H1 (cell line): ENCODE results near the gene ELL. TPM values are rescaled to one million over a fixed set of nuclear protein-coding genes. Genes with fewer than 3 reads are reported as not detected.

Source experiments
- CTCF ChIA-PET: fragments of 300-600 bp; sonication (Branson Sonifier 250); formaldehyde crosslinking; loops from one replicate; lab custom pipeline; 2021; ENCODE audit not compliant: partially characterized antibody; lab: Charles Lee
- POLR2A ChIA-PET: fragments of 300-600 bp; sonication (Branson Sonifier 250); formaldehyde crosslinking; loops from one replicate; lab custom pipeline; 2021; ENCODE audit warnings: inconsistent platforms; ENCODE audit not compliant: partially characterized antibody; lab: Charles Lee
- DNase-seq, 2 experiments: peaks; one replicate each; pipeline versions ENCODE4 v3.0.0 to v3.0.0-alpha.2; 2010 to 2022; ENCODE audit warnings: low spot score in 2 of 2, low read depth in 1 of 2, mixed read lengths in 1 of 2
- FAIRE-seq: peaks from 2 replicates; lab custom pipeline; 2011; peaks lifted over from hg19 to GRCh38; lab: Jason Lieb, UNC
- H2AFZ ChIP-seq: 2 replicates; pipeline ENCODE4 v1.8.1; 2012; ENCODE audit warnings: low read length, inconsistent platforms
- H2AK5ac ChIP-seq: 2 replicates; pipeline ENCODE4 v1.6.1; 2013; ENCODE audit warnings: low read depth, low read length
- H2BK120ac ChIP-seq: replicated peaks from 2 replicates; pipeline ENCODE3; 2013; ENCODE audit warnings: low read depth, low read length, inconsistent platforms
- H2BK12ac ChIP-seq: 2 replicates; pipeline ENCODE4 v1.6.1; 2013; ENCODE audit warnings: low read depth, low read length
- H2BK15ac ChIP-seq: 2 replicates; pipeline ENCODE4 v1.6.1; 2013; ENCODE audit warnings: low read length
- H2BK20ac ChIP-seq: 2 replicates; pipeline ENCODE4 v1.6.1; 2013; ENCODE audit warnings: low read length
- H2BK5ac ChIP-seq: 2 replicates; pipeline ENCODE4 v1.6.1; 2013; ENCODE audit warnings: low read depth, low read length
- H3K14ac ChIP-seq: 2 replicates; pipeline ENCODE4 v1.6.1; 2013; ENCODE audit warnings: inconsistent platforms; ENCODE audit not compliant: insufficient read length
- H3K18ac ChIP-seq: 2 replicates; pipeline ENCODE4 v1.6.1; 2013; ENCODE audit warnings: low read length; ENCODE audit errors: extremely low read depth
- H3K23ac ChIP-seq: 2 replicates; pipeline ENCODE4 v1.6.1; 2013; ENCODE audit warnings: inconsistent platforms; ENCODE audit not compliant: insufficient read length
- H3K23me2 ChIP-seq: 2 replicates; pipeline ENCODE4 v1.6.1; 2013; ENCODE audit warnings: low read depth, low read length
- H3K27ac ChIP-seq: 2 replicates; pipeline ENCODE4 v1.6.1; 2011; ENCODE audit warnings: low read depth, low read length, inconsistent platforms
- H3K27me3 ChIP-seq, 4 experiments: replicated peaks in 1 of 4; 1 replicate in 1 of 4; 2 replicates in 3 of 4; pipeline versions ENCODE4 v1.6.1 to v1.8.1; 2011 to 2013; ENCODE audit warnings: low read length in 3 of 4, mild to moderate bottlenecking in 3 of 4, inconsistent platforms in 2 of 4, mixed read lengths in 2 of 4, moderate library complexity in 1 of 4; ENCODE audit not compliant: control insufficient read depth in 3 of 4, insufficient read depth in 3 of 4; ENCODE audit errors: extremely low read depth in 1 of 4
- H3K36me3 ChIP-seq, 4 experiments: 2 replicates each; pipeline versions ENCODE4 v1.6.1 to v1.8.1; 2011 to 2013; ENCODE audit warnings: mild to moderate bottlenecking in 4 of 4, low read length in 3 of 4, moderate library complexity in 2 of 4, control low read depth in 1 of 4, inconsistent platforms in 1 of 4; ENCODE audit not compliant: insufficient read depth in 4 of 4, control insufficient read depth in 2 of 4
- H3K4ac ChIP-seq: replicated peaks from 2 replicates; pipeline ENCODE3; 2013; ENCODE audit warnings: low read length, low read depth, mixed read lengths, inconsistent platforms; ENCODE audit not compliant: insufficient read length
- H3K4me1 ChIP-seq, 4 experiments: replicated peaks in 1 of 4; 1 replicate in 1 of 4; 2 replicates in 3 of 4; pipeline versions ENCODE4 v1.6.1 to v1.8.1; 2011 to 2013; ENCODE audit warnings: low read length in 3 of 4, inconsistent platforms in 2 of 4, mixed read lengths in 1 of 4; ENCODE audit not compliant: insufficient read depth in 4 of 4, control insufficient read depth in 3 of 4
- H3K4me2 ChIP-seq, 2 experiments: 2 replicates each; pipeline versions ENCODE4 v1.6.1 to v1.8.1; 2011 to 2013; ENCODE audit warnings: low read depth in 2 of 2, low read length in 2 of 2, control low read depth in 1 of 2, inconsistent platforms in 1 of 2, mild to moderate bottlenecking in 1 of 2; ENCODE audit not compliant: insufficient read depth in 1 of 2
- H3K4me3 ChIP-seq, 4 experiments: fragments of 200-600, 300-600 bp in 1 of 4; sonication (generic), shearing (Covaris generic), sonication (Bioruptor Twin) in 1 of 4; 2 replicates each; pipeline versions ENCODE4 v1.5.1 to v1.8.1; 2011 to 2016; ENCODE audit warnings: low read length in 4 of 4, low read depth in 3 of 4, control low read depth in 2 of 4, inconsistent platforms in 2 of 4, mild to moderate bottlenecking in 2 of 4, mixed read lengths in 1 of 4, moderate library complexity in 1 of 4; ENCODE audit not compliant: insufficient read depth in 2 of 4; ENCODE audit errors: extremely low read depth in 1 of 4
- H3K56ac ChIP-seq: replicated peaks from 2 replicates; pipeline ENCODE3; 2013; ENCODE audit warnings: low read depth, mild to moderate bottlenecking, mixed read lengths, low read length, inconsistent platforms; ENCODE audit not compliant: insufficient read length
- H3K79me1 ChIP-seq: 2 replicates; pipeline ENCODE4 v1.6.1; 2013; ENCODE audit warnings: low read depth, low read length, control low read depth
- H3K79me2 ChIP-seq, 2 experiments: 2 replicates each; pipeline versions ENCODE4 v1.6.1 to v1.8.1; 2012 to 2013; ENCODE audit warnings: low read length in 2 of 2, mild to moderate bottlenecking in 2 of 2, inconsistent platforms in 1 of 2; ENCODE audit not compliant: insufficient read depth in 2 of 2, control insufficient read depth in 1 of 2
- H3K9ac ChIP-seq, 4 experiments: replicated peaks in 1 of 4; 1 replicate in 1 of 4; 2 replicates in 3 of 4; pipeline versions ENCODE4 v1.6.1 to v1.8.1; 2011 to 2013; ENCODE audit warnings: low read depth in 3 of 4, low read length in 3 of 4, control low read depth in 2 of 4, mild to moderate bottlenecking in 2 of 4, moderate library complexity in 2 of 4, inconsistent platforms in 1 of 4; ENCODE audit errors: extremely low read depth in 1 of 4
- H3K9me3 ChIP-seq, 2 experiments: 2 replicates each; pipeline versions ENCODE4 v1.6.1 to v1.8.1; 2012 to 2013; ENCODE audit warnings: mild to moderate bottlenecking in 2 of 2, moderate library complexity in 2 of 2, control low read depth in 1 of 2, inconsistent platforms in 1 of 2, low read depth in 1 of 2, low read length in 1 of 2, mixed read lengths in 1 of 2; ENCODE audit not compliant: insufficient read depth in 2 of 2
- H4K20me1 ChIP-seq, 2 experiments: replicated peaks in 1 of 2; 2 replicates each; pipeline versions ENCODE3 to v1.8.1; 2011 to 2013; ENCODE audit warnings: inconsistent platforms in 2 of 2, low read length in 2 of 2, mild to moderate bottlenecking in 1 of 2; ENCODE audit not compliant: insufficient read depth in 2 of 2, control insufficient read depth in 1 of 2
- H4K5ac ChIP-seq: 2 replicates; pipeline ENCODE4 v1.6.1; 2013; ENCODE audit warnings: low read length, low read depth, mixed read lengths, inconsistent platforms; ENCODE audit not compliant: insufficient read length
- H4K8ac ChIP-seq: 2 replicates; pipeline ENCODE4 v1.8.0; 2013; ENCODE audit warnings: mild to moderate bottlenecking, moderate library complexity, low read length, inconsistent platforms; ENCODE audit not compliant: insufficient read depth; ENCODE audit errors: extremely low read depth
- H4K91ac ChIP-seq: replicated peaks from 2 replicates; pipeline ENCODE3; 2013; ENCODE audit warnings: low read length, mixed read lengths, inconsistent platforms; ENCODE audit not compliant: insufficient read length
- BRCA1 ChIP-seq: IDR thresholded peaks from 2 replicates; pipeline ENCODE4 v1.6.1; 2012; ENCODE audit warnings: low read depth, low read length, improper control_type of control experiment
- CBX8 ChIP-seq: fragments of 300-800, 300-1000 bp; sonication (generic); IDR thresholded peaks from 2 replicates; pipeline ENCODE4 v1.7.1; 2016; ENCODE audit warnings: low read depth, low read length, borderline replicate concordance
- CREB1 ChIP-seq: IDR thresholded peaks from 2 replicates; pipeline ENCODE4 v1.6.1; 2012; ENCODE audit warnings: inconsistent platforms
- CTBP2 ChIP-seq: IDR thresholded peaks from 2 replicates; pipeline ENCODE4 v1.7.0; 2011; ENCODE audit warnings: borderline replicate concordance, mild to moderate bottlenecking, moderate library complexity, mixed read lengths, low read length; ENCODE audit not compliant: insufficient read depth, insufficient read length
- E2F6 ChIP-seq: IDR thresholded peaks from 2 replicates; pipeline ENCODE4 v1.6.1; 2012; ENCODE audit warnings: inconsistent platforms
- GABPA ChIP-seq: IDR thresholded peaks from 2 replicates; pipeline ENCODE4 v1.6.1; 2011; ENCODE audit warnings: mild to moderate bottlenecking, low read length, moderate library complexity, borderline replicate concordance; ENCODE audit not compliant: insufficient read depth
- RNF2 ChIP-seq: fragments of 200-900, 300-1000 bp; sonication (generic); IDR thresholded peaks from 2 replicates; pipeline ENCODE4 v1.7.1; 2016; ENCODE audit warnings: borderline replicate concordance, low read depth, mild to moderate bottlenecking, antibody characterized with exemption, low read length; ENCODE audit not compliant: poor library complexity, severe bottlenecking; ENCODE audit errors: missing control alignments
- SAP30 ChIP-seq: fragments of 300-600 bp; sonication (generic); IDR thresholded peaks from 2 replicates; pipeline ENCODE4 v1.7.1; 2012; ENCODE audit warnings: low read length, moderate library complexity, mild to moderate bottlenecking, inconsistent platforms; ENCODE audit not compliant: insufficient read depth, insufficient replicate concordance
- SP4 ChIP-seq: IDR thresholded peaks from 2 replicates; pipeline ENCODE4 v1.6.1; 2012; ENCODE audit warnings: low read length, inconsistent platforms
- YY1 ChIP-seq: IDR thresholded peaks from 2 replicates; pipeline ENCODE4 v1.6.1; 2011; ENCODE audit warnings: low read depth, mild to moderate bottlenecking, low read length
- WGBS, 2 experiments: shearing (Covaris generic) in 1 of 2; methylation state at CpG; one replicate each; pipeline versions ENCODE4 v1.1.6 to v1.1.7; 2013 to 2015; ENCODE audit warnings: low lambda C conversion rate in 2 of 2, mixed read lengths in 2 of 2, inconsistent platforms in 1 of 2, low coverage in 1 of 2, missing lambda C conversion rate in 1 of 2; ENCODE audit not compliant: insufficient replicate concordance in 2 of 2, insufficient coverage in 1 of 2, insufficient read length in 1 of 2; ENCODE audit errors: extremely low coverage in 1 of 2, missing lambda C conversion rate in 1 of 2; 5-methylcytosine and 5-hydroxymethylcytosine counted together
- polyA plus RNA-seq, 7 experiments: library from polyadenylated mRNA; depleted of rRNA in 3 of 7; stranded (reverse) in 5 of 7; unstranded in 2 of 7; fragments of >200 nt in 5 of 7; fragments of 200-250 nt in 2 of 7; gene quantifications; 1 replicate in 5 of 7; 2 replicates in 1 of 7; 4 replicates in 1 of 7; pipeline versions ENCODE4 v1.2.1 to v1.2.3, GENCODE V29; 2011 to 2013; ENCODE audit warnings: missing spikeins in 2 of 7, mixed read lengths in 2 of 7
- total RNA-seq: library from RNA; stranded (reverse); fragmentation: NEBNext Ultra II Directional; extraction: Animal tissue kit (Norgen Biotek cat#: 25700); gene quantifications from 2 replicates; pipeline ENCODE4 v1.2.1, GENCODE V29; 2021

The ELL gene
- total and polyA plus RNA-seq, 2 of the 8 experiments (the other 6 are each of a cell fraction or from before 2014, with no cell fraction given) = 5.2 to 10.5 TPM

GRCh38 chr19:18419195-18419698 lies 102.6 kb downstream of the ELL start, which contains the start of gene SSBP4:
Gene SSBP4, plus strand, starts transcription at chr19:18419398. Its CDS starts 251 bp downstream, at chr19:18419649.
- no peaks in the 10 kb centered on the region for H3K9me3 ChIP-seq
- 0% methylated on average over 7 of the region's 80 CpGs; no CpG with 5 or more reads in 1 of the 2 experiments for WGBS, 2 experiments
- FAIRE-seq (no peak), DNase-seq (peak in 1 of 2 experiments; percentile 87)
- peak within 1 kb of the TSS; percentile 72 to 88 for H3K4me2 ChIP-seq
- peaks cover 5 to 29% (median 23%) of the 10 kb centered on the region in 4 experiments for H3K27me3 ChIP-seq
- no peak within 1 kb of the TSS for H2AFZ ChIP-seq
- H3K9ac ChIP-seq = peak within 1 kb of the TSS in 1 of 4 experiments; percentile 13; a peak in 2 of 7 replicates
- no peaks in the 10 kb centered on the region for H3K79me1 ChIP-seq
- CTCF ChIA-PET = interaction anchor here (1.0 to 11.0 kb wide), 17 partner anchors 9 to 165 kb away, joined by 3 to 177 read pairs (median 4); partner anchors contain the start of gene GDF15
- peak within 1 kb of the TSS; percentile 59 for H3K4ac ChIP-seq
- H2BK20ac ChIP-seq = peak within 1 kb of the TSS; percentile 66; the same call in 1 of the 2 replicates
- H3K36me3 ChIP-seq = no peaks in the 10 kb centered on the region
- H3K18ac ChIP-seq = peak within 1 kb of the TSS; percentile 71
- peaks cover 4 to 7% of the 10 kb centered on the region in 2 experiments for H4K20me1 ChIP-seq
- peak within 1 kb of the TSS; percentile 69 for H2BK120ac ChIP-seq
- POLR2A ChIA-PET = interaction anchor here (0.8 to 6.8 kb wide), 13 partner anchors 9 to 138 kb away, joined by 3 to 72 read pairs (median 4); partner anchors contain the start of genes JUND and PGPEP1
- H2BK15ac ChIP-seq = peak within 1 kb of the TSS; percentile 99
- H2AK5ac ChIP-seq = peak within 1 kb of the TSS; percentile 89; the same call in 1 of the 2 replicates
- H2BK12ac ChIP-seq = peak within 1 kb of the TSS; percentile 99; the same call in 1 of the 2 replicates
- H3K4me1 ChIP-seq = peaks cover 0 to 39% (median 25%) of the 10 kb centered on the region in 4 experiments; a peak in 6 of 7 replicates
- H3K23ac ChIP-seq = no peak within 1 kb of the TSS
- no peak within 1 kb of the TSS for H3K27ac ChIP-seq
- peak within 1 kb of the TSS; percentile 99 for H4K91ac ChIP-seq
- H2BK5ac ChIP-seq = peak within 1 kb of the TSS; percentile 75; the same call in 1 of the 2 replicates
- H4K8ac ChIP-seq = peak within 1 kb of the TSS; percentile 45; the same call in 1 of the 2 replicates
- no peak within 1 kb of the TSS for H3K14ac ChIP-seq
- peaks cover 0 to 4% of the 10 kb centered on the region in 2 experiments; a peak in 1 of 4 replicates for H3K79me2 ChIP-seq
- no peak within 1 kb of the TSS for H4K5ac ChIP-seq
- H3K23me2 ChIP-seq = peaks cover 19% of the 10 kb centered on the region; the same call in 1 of the 2 replicates
- H3K56ac ChIP-seq = peak within 1 kb of the TSS; percentile 16
- H3K4me3 ChIP-seq = peak within 1 kb of the TSS; percentile 33 to 63 (median 46)
- TF ChIP-seq CREB1 = no peak
- no peak for TF ChIP-seq BRCA1
- TF ChIP-seq RNF2 = no peak
- TF ChIP-seq CBX8 = no peak
- no peak for TF ChIP-seq SAP30
- 0 out of 2 replicates have a peak, but pooled peaks have one; percentile 37 for TF ChIP-seq GABPA
- TF ChIP-seq YY1 = no peak
- TF ChIP-seq SP4 = no peak
- peak; percentile 50; the same call in 1 of the 2 replicates for TF ChIP-seq E2F6
- TF ChIP-seq CTBP2 = no peak
